Suprapubic skin (tissue), 4 donors: ENCODE measurements around the gene KPTN. TPM values are rescaled to one million over a fixed set of nuclear protein-coding genes. Genes with fewer than 3 reads are reported as not detected.
A peak's percentile ranks its signal among the peaks of the same experiment; 100 is the strongest.
"Not testable (repeated sequence)": the region's sequence is repeated elsewhere in the genome, so short reads cannot be mapped to it uniquely, and the experiment has no call there.

Source experiments
- DNase-seq, 2 donors: peaks; one replicate each; pipeline ENCODE4 v3.0.0-alpha.2; 2019; ENCODE audit warnings: low spot score in 2 of 2
- H3K27ac ChIP-seq: fragments of 200-600 bp; sonication (generic); one replicate; pipeline ENCODE4 v1.5.1; 2019
- H3K27me3 ChIP-seq: fragments of 200-600 bp; sonication (generic); one replicate; pipeline ENCODE4 v1.5.1; 2019
- H3K36me3 ChIP-seq: fragments of 200-600 bp; sonication (generic); one replicate; pipeline ENCODE4 v1.5.1; 2019
- H3K4me1 ChIP-seq: fragments of 200-600 bp; sonication (generic); one replicate; pipeline ENCODE4 v1.5.1; 2019
- H3K4me3 ChIP-seq: fragments of 200-600 bp; sonication (generic); one replicate; pipeline ENCODE4 v1.5.1; 2019; ENCODE audit warnings: mild to moderate bottlenecking
- H3K9me3 ChIP-seq: fragments of 200-600 bp; sonication (generic); one replicate; pipeline ENCODE4 v1.5.1; 2019
- CTCF ChIP-seq, 2 donors: fragments of 200-600 bp in 1 of 2; fragments of 450-650 bp in 1 of 2; sonication (generic) in 1 of 2; IDR thresholded peaks; one replicate each; pipeline ENCODE4 v1.5.1; 2016 to 2019; ENCODE audit warnings: antibody characterized with exemption in 2 of 2, mild to moderate bottlenecking in 1 of 2, moderate library complexity in 1 of 2
- EP300 ChIP-seq: sonication (generic); formaldehyde crosslinking; IDR thresholded peaks from one replicate; pipeline ENCODE4 v1.6.1; 2017; ENCODE audit warnings: antibody characterized with exemption
- POLR2A ChIP-seq, 2 donors: fragments of 450-650 bp; IDR thresholded peaks; one replicate each; pipeline ENCODE4 v1.6.1; 2017; ENCODE audit warnings: antibody characterized with exemption in 2 of 2, mild to moderate bottlenecking in 2 of 2, moderate library complexity in 2 of 2
- POLR2AphosphoS5 ChIP-seq, 3 donors: sonication (generic); formaldehyde crosslinking; IDR thresholded peaks; one replicate each; pipeline ENCODE4 v1.6.1; 2017; ENCODE audit warnings: antibody characterized with exemption in 3 of 3
- WGBS: methylation state at CpG from one replicate; pipeline ENCODE4 v1.1.5; 2018; 5-methylcytosine and 5-hydroxymethylcytosine counted together
- total RNA-seq, 4 donors: library from RNA; depleted of rRNA; stranded (reverse); fragments of >200 nt; gene quantifications; one replicate each; pipeline ENCODE4 v1.1.0, GENCODE V29; 2016

Gene KPTN
- total RNA-seq, 4 donors from 2014 or later, result 4.3 to 16.3 (median 5.9) TPM

- DNase-seq, result no peak
- Histone ChIP-seq H3K27me3 (no peaks in the 10 kb centered on the region), H3K4me1 (no peaks in the 10 kb centered on the region), H3K4me3 (no peak overlapping the region), H3K27ac (no peak overlapping the region), H3K36me3 (peaks cover 86% of the 10 kb centered on the region), H3K9me3 (no peaks in the 10 kb centered on the region)
- WGBS, result 66% methylated on average over 3 of the region's 3 CpGs
- TF ChIP-seq POLR2AphosphoS5 (IDR thresholded peaks at IDR 0.05) (no peak), EP300 (no peak), POLR2A (IDR thresholded peaks at IDR 0.05) (no peak)
Observed at GRCh38 chr19:47490847-47491246, 6.8 kb upstream of the KPTN start.

GRCh38 chr19:47490031-47490430, 6.0 kb upstream of the KPTN start:
- Histone ChIP-seq H3K27ac (no peak overlapping the region), H3K36me3 (peaks cover 80% of the 10 kb centered on the region), H3K9me3 (no peaks in the 10 kb centered on the region), H3K27me3 (no peaks in the 10 kb centered on the region), H3K4me3 (no peak overlapping the region), H3K4me1 (peaks cover 2% of the 10 kb centered on the region)
- no peak for TF ChIP-seq POLR2A (IDR thresholded peaks at IDR 0.05)
- TF ChIP-seq POLR2AphosphoS5 (IDR thresholded peaks at IDR 0.05), result no peak
- no peak for TF ChIP-seq EP300
- no peak for TF ChIP-seq CTCF (IDR thresholded peaks at IDR 0.05)
- 81% methylated on average over 7 of the region's 7 CpGs for WGBS
- no peak for DNase-seq

- no peak overlapping the region for H3K27ac ChIP-seq
Observed at GRCh38 chr19:47489072-47489914, 5.3 kb upstream of the KPTN start.

GRCh38 chr19:47487551-47488515, 3.8 kb upstream of the KPTN start:
- DNase-seq, result peak in 1 of 2 donors; percentile 61
- Histone ChIP-seq H3K9me3 (no peaks in the 10 kb centered on the region), H3K27ac (no peak overlapping the region), H3K27me3 (no peaks in the 10 kb centered on the region), H3K4me3 (no peak overlapping the region), H3K4me1 (peaks cover 16% of the 10 kb centered on the region), H3K36me3 (peaks cover 60% of the 10 kb centered on the region)
- WGBS, result 79% methylated on average over 10 of the region's 19 CpGs
- TF ChIP-seq EP300 (no peak), POLR2A (IDR thresholded peaks at IDR 0.05) (no peak), POLR2AphosphoS5 (IDR thresholded peaks at IDR 0.05) (no peak), CTCF (IDR thresholded peaks at IDR 0.05) (no peak)

More at GRCh38 chr19:47489072-47489914, 5.3 kb upstream of the KPTN start:
- H3K4me1 ChIP-seq, result peaks cover 9% of the 10 kb centered on the region
- peaks cover 75% of the 10 kb centered on the region for H3K36me3 ChIP-seq
- no peaks in the 10 kb centered on the region for H3K9me3 ChIP-seq
- 81% methylated on average over 13 of the region's 17 CpGs for WGBS
- no peak for TF ChIP-seq EP300
- TF ChIP-seq POLR2AphosphoS5 (IDR thresholded peaks at IDR 0.05), result no peak
- TF ChIP-seq POLR2A (IDR thresholded peaks at IDR 0.05), result no peak
- no peak for TF ChIP-seq CTCF (IDR thresholded peaks at IDR 0.05)
- no peak overlapping the region for H3K4me3 ChIP-seq
- DNase-seq, result no peak
- no peaks in the 10 kb centered on the region for H3K27me3 ChIP-seq

- peak in 1 of 2 donors; percentile 57 for DNase-seq
- 77% methylated on average over 9 of the region's 9 CpGs for WGBS
- no peak overlapping the region for H3K4me3 ChIP-seq
- H3K36me3 ChIP-seq, result peaks cover 51% of the 10 kb centered on the region
- H3K27ac ChIP-seq, result no peak overlapping the region
- TF ChIP-seq POLR2AphosphoS5 (IDR thresholded peaks at IDR 0.05), result no peak
- no peak for TF ChIP-seq CTCF (IDR thresholded peaks at IDR 0.05)
- TF ChIP-seq EP300, result no peak
- TF ChIP-seq POLR2A (IDR thresholded peaks at IDR 0.05), result no peak
- H3K4me1 ChIP-seq, result peaks cover 16% of the 10 kb centered on the region
- no peaks in the 10 kb centered on the region for H3K27me3 ChIP-seq
- H3K9me3 ChIP-seq, result no peaks in the 10 kb centered on the region
Observed at GRCh38 chr19:47486900-47487299, 2.9 kb upstream of the KPTN start.

GRCh38 chr19:47486220-47486619, 2.2 kb upstream of the KPTN start:
- peaks cover 44% of the 10 kb centered on the region for H3K36me3 ChIP-seq
- H3K4me1 ChIP-seq, result peaks cover 16% of the 10 kb centered on the region
- not testable (repeated sequence) for H3K27ac ChIP-seq, DNase-seq, H3K27me3 ChIP-seq, H3K9me3 ChIP-seq, H3K4me3 ChIP-seq
- WGBS, result 75% methylated on average over 13 of the region's 13 CpGs
